Psoas muscle (tissue), 8 donors: ENCODE data around the gene BAIAP2. TPM values are rescaled to one million over a fixed set of nuclear protein-coding genes. Genes with fewer than 3 reads are reported as not detected.

Experiments
- ATAC-seq, 4 donors: fragments of 200-7000 bp; cut with Tn5 transposase; one replicate each; pipeline ENCODE4 v1.9.1; 2020; ENCODE audit warnings: moderate library complexity in 3 of 4, mild to moderate bottlenecking in 2 of 4
- DNase-seq, 2 donors: peaks; one replicate each; pipeline ENCODE4 v3.0.0-alpha.2; 2020
- H3K27ac ChIP-seq: fragments of 200-600 bp; one replicate; pipeline ENCODE4 v1.8.0; 2022
- H3K27me3 ChIP-seq, 3 donors: fragments of 200-600 bp in 1 of 3; one replicate each; pipeline versions ENCODE4 v1.6.1 to v1.8.0; 2013 to 2022; ENCODE audit warnings: low read length in 2 of 3, mild to moderate bottlenecking in 2 of 3, moderate library complexity in 1 of 3; ENCODE audit not compliant: insufficient read depth in 3 of 3
- H3K36me3 ChIP-seq, 2 donors: fragments of 200-600 bp in 1 of 2; one replicate each; pipeline versions ENCODE4 v1.6.1 to v1.8.0; 2013 to 2022; ENCODE audit warnings: low read depth in 1 of 2, mild to moderate bottlenecking in 1 of 2, moderate library complexity in 1 of 2; ENCODE audit not compliant: insufficient read depth in 1 of 2
- H3K4me1 ChIP-seq: fragments of 200-600 bp; one replicate; pipeline ENCODE4 v1.8.0; 2022
- H3K4me3 ChIP-seq: fragments of 200-600 bp; one replicate; pipeline ENCODE4 v1.8.0; 2022; ENCODE audit warnings: mild to moderate bottlenecking
- H3K9me3 ChIP-seq: fragments of 200-600 bp; one replicate; pipeline ENCODE4 v1.8.0; 2022
- CTCF ChIP-seq: fragments of 200-600 bp; IDR thresholded peaks from one replicate; pipeline ENCODE4 v1.8.0; 2022; ENCODE audit warnings: antibody characterized with exemption
- WGBS, 3 donors: extraction: QIAGEN DNeasy Blood & Tissue Kit; methylation state at CpG; one replicate each; pipeline versions ENCODE4 v1.1.6 to v1.1.7; 2013; 5-methylcytosine and 5-hydroxymethylcytosine counted together
- intact Hi-C, 2 donors: fragments of 100-400 bp; cut with DNase I; formaldehyde crosslinking; loops; one replicate each; pipeline versions ENCODE4 v1.11.0 to v1.14.2; 2022
- polyA plus RNA-seq, 3 donors: library from polyadenylated mRNA; stranded (reverse); fragments of 200-250 nt; gene quantifications; one replicate each; pipeline ENCODE4 v1.2.3, GENCODE V29; 2013
- total RNA-seq, 4 donors: library from RNA; stranded (reverse); fragmentation: NEBNext Ultra II Directional in 2 of 4; extraction: Animal tissue kit (Norgen Biotek cat#: 25700) in 2 of 4; gene quantifications; one replicate each; pipeline versions ENCODE4 v1.2.1 to v1.2.4, GENCODE V29; 2021 to 2023
- donor health status: healthy with polysubstance abuse.
- donor health status: DM: no; HTN: no; CAD: no; lungs with moderate emphysema.
- donor health status: Bipolar disorder and iron deficiency.
- donor health status: healthy.
- donor health status: DM: yes; HTN: yes; CAD: no.
- donor health status: DM: no; HTN: no; CAD: no.
- donor health status: DM: no; HTN: no; CAD: no.
- donor health status: DM: yes; HTN: yes; CAD: no.

The BAIAP2 gene
- total and polyA plus RNA-seq, 7 donors: 3.9 to 28.9 (median 8.6) TPM

- intact Hi-C loops: loop anchor here (2.0 to 10.0 kb wide), 3 partner anchors 75 to 223 kb away; no protein-coding TSS in a partner anchor
- Histone ChIP-seq H3K4me1 (peaks cover 50% of the 10 kb centered on the region), H3K4me3 (no peak overlapping the region), H3K36me3 (no peaks in the 10 kb centered on the region), H3K27me3 (peaks cover 0 to 12% (median 3%) of the 10 kb centered on the region in 3 donors), H3K9me3 (no peaks in the 10 kb centered on the region), H3K27ac (peak overlapping the region; percentile 83)
- ATAC-seq (no peak), DNase-seq (no peak)
- 71 to 77% (median 75%) methylated on average over 19 of the region's 19 CpGs for WGBS, 3 donors
- no peak for TF ChIP-seq CTCF
Measured at GRCh38 chr17:81021531-81022343, 13.2 kb upstream of the BAIAP2 start.

- H3K9me3 ChIP-seq: no peaks in the 10 kb centered on the region
- intact Hi-C loops: loop anchor here (2.0 to 10.0 kb wide), 3 partner anchors 74 to 222 kb away; no protein-coding TSS in a partner anchor
- H3K27me3 ChIP-seq: peaks cover 0 to 18% (median 4%) of the 10 kb centered on the region in 3 donors
- DNase-seq: peak in 1 of 2 donors; percentile 5
- ATAC-seq: no peak
- no peak overlapping the region for H3K27ac ChIP-seq
- 75 to 91% (median 80%) methylated on average over 6 of the region's 6 CpGs for WGBS, 3 donors
- no peaks in the 10 kb centered on the region for H3K36me3 ChIP-seq
- no peak overlapping the region for H3K4me3 ChIP-seq
- peaks cover 55% of the 10 kb centered on the region for H3K4me1 ChIP-seq
- no peak for TF ChIP-seq CTCF
Measured at GRCh38 chr17:81022344-81022676, 12.6 kb upstream of the BAIAP2 start.

- intact Hi-C loops: loop anchor here in 1 of 2 donors (10.0 kb wide), 1 partner anchor 220 kb away; no protein-coding TSS in a partner anchor
- WGBS, 3 donors: 24 to 45% (median 28%) methylated on average over 16 of the region's 16 CpGs
- H3K4me3 ChIP-seq: no peak overlapping the region
- ATAC-seq (no peak), DNase-seq (peak; percentile 37 to 49)
- H3K36me3 ChIP-seq: no peaks in the 10 kb centered on the region
- H3K9me3 ChIP-seq: no peaks in the 10 kb centered on the region
- peaks cover 40% of the 10 kb centered on the region for H3K4me1 ChIP-seq
- H3K27me3 ChIP-seq: peaks cover 0 to 36% (median 12%) of the 10 kb centered on the region in 3 donors
- no peak overlapping the region for H3K27ac ChIP-seq
- TF ChIP-seq CTCF: no peak
Measured at GRCh38 chr17:81025065-81025740, 9.7 kb upstream of the BAIAP2 start.

GRCh38 chr17:81025741-81026129 lies 9.2 kb upstream of the BAIAP2 start:
- ATAC-seq (peak in 2 of 4 donors; percentile 15 to 40), DNase-seq (peak; percentile 52 to 71)
- 21 to 37% (median 22%) methylated on average over 22 of the region's 22 CpGs for WGBS, 3 donors
- intact Hi-C loops: loop anchor here in 1 of 2 donors (10.0 kb wide), 1 partner anchor 219 kb away; no protein-coding TSS in a partner anchor
- Histone ChIP-seq H3K27ac (no peak overlapping the region), H3K4me1 (peaks cover 35% of the 10 kb centered on the region), H3K4me3 (peak overlapping the region; percentile 39), H3K9me3 (no peaks in the 10 kb centered on the region), H3K27me3 (peaks cover 0 to 36% (median 14%) of the 10 kb centered on the region in 3 donors), H3K36me3 (no peaks in the 10 kb centered on the region)
- no peak for TF ChIP-seq CTCF
